Measurements from ENCODE around the gene CLEC17A.
A peak's percentile ranks its signal among the peaks of the same experiment; 100 is the strongest.

The CLEC17A gene

GRCh38 chr19:14654786-14655560 is 72.1 kb downstream of the CLEC17A start:
- no peak for DNase-seq (ENCODE audit: low read depth)

GRCh38 chr19:14655726-14656125 is 72.8 kb downstream of the CLEC17A start:
- no peak for DNase-seq (ENCODE audit: low read depth)

- DNase-seq (ENCODE audit: low read depth) = no peak
Measured at GRCh38 chr19:14659874-14660489, 77.1 kb downstream of the CLEC17A start.

GRCh38 chr19:14661372-14661924 is 78.6 kb downstream of the CLEC17A start:
- DNase-seq (ENCODE audit: low read depth) = peak; percentile 34

Measured in CMK (cell line).